AG09319 (cell line): ENCODE data around the gene POLR2E.

ENCODE experiments used
- DNase-seq: peaks from one replicate; pipeline ENCODE4 v3.0.0-alpha.2; 2010; ENCODE audit warnings: low read depth; ENCODE audit errors: extremely low read depth
- TF ChIP-seq, protein P1 (sequence below): IDR thresholded peaks from 2 replicates; pipeline ENCODE4 v1.5.1; 2011; ENCODE audit warnings: low read depth, mild to moderate bottlenecking, inconsistent platforms, low read length, moderate library complexity

Gene POLR2E

DNA sequence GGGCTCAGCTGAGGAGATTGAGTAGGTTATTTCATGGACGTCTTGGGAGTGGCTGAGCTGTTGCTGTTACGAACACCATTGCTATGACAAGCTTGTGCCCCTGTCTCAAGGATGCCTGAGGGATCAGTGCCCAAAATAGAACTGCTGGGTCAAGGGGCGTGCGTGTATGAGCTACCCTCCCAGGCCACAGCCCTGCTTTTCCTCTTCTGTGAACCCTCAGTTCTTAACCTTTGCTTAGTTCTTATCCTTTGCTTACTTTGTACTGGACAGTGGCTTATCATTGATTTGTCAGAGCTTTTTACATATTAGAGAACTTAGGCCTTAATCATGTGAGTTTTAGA is 19.2 kb downstream of the POLR2E start:
- TF ChIP-seq, protein P1, sequence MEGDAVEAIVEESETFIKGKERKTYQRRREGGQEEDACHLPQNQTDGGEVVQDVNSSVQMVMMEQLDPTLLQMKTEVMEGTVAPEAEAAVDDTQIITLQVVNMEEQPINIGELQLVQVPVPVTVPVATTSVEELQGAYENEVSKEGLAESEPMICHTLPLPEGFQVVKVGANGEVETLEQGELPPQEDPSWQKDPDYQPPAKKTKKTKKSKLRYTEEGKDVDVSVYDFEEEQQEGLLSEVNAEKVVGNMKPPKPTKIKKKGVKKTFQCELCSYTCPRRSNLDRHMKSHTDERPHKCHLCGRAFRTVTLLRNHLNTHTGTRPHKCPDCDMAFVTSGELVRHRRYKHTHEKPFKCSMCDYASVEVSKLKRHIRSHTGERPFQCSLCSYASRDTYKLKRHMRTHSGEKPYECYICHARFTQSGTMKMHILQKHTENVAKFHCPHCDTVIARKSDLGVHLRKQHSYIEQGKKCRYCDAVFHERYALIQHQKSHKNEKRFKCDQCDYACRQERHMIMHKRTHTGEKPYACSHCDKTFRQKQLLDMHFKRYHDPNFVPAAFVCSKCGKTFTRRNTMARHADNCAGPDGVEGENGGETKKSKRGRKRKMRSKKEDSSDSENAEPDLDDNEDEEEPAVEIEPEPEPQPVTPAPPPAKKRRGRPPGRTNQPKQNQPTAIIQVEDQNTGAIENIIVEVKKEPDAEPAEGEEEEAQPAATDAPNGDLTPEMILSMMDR = no peak
- DNase-seq = no peak

DNA sequence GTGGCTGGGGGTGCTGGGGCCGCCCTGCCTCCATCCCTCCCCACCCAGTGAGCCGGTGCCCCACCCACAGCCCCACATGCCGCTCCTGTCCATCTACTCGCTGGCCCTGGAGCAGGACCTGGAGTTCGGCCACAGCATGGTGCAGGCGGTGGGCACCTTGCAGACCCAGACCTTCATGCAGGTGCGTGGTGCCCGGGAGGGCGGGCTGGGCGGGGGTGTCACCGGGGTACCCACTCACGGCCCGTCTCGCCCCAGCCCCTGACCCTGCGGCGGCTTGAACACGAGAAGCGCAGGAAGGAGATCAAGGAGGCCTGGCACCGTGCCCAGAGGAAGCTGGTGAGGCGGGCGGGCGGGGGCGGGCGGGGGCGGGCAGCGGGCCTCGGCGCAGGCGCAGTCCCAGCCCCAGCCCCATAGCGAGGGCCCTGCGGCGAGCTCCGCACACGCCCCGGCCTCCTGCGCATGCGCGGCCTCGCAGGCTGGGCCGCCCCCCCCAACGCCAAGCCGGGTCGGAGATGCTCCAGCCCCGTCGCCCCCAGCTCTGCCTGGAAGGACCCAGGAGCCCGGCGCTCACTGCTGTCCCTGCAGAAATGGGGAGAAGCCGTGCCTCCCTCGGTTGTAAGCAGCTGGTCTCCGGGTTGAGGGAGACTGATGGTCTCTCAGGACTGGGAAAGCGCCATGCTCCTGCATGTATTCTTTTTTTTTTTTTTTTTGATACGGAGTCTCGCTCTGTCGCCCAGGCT is 20.5 kb downstream of the POLR2E start:
- DNase-seq = no peak
- TF ChIP-seq, protein P1 = no peak

DNA sequence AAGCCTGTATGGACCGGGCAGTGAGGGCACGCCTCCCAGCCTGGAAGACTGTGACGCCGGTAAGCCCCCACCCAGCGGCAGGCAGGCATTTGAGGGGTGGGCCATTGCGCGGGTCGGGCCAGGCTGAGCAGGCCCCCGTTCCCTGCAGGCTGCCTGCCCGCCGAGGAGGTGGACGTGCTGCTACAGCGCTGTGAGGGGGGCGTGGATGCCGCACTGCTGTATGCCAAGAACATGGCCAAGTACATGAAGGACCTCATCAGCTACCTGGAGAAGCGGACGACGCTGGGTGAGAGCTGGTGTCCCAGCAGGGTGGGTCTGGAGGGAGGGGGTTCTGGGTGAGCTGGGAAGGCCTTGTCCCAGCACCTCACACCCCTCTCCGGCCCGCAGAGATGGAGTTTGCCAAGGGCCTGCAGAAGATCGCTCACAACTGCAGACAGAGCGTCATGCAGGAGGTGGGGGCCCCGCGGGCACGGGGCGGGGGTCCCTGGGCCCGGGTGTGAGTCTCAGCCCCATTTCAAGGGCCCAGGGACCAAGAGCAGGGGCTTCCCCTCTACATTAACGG is 21.1 kb downstream of the POLR2E start:
- DNase-seq = no peak

DNA sequence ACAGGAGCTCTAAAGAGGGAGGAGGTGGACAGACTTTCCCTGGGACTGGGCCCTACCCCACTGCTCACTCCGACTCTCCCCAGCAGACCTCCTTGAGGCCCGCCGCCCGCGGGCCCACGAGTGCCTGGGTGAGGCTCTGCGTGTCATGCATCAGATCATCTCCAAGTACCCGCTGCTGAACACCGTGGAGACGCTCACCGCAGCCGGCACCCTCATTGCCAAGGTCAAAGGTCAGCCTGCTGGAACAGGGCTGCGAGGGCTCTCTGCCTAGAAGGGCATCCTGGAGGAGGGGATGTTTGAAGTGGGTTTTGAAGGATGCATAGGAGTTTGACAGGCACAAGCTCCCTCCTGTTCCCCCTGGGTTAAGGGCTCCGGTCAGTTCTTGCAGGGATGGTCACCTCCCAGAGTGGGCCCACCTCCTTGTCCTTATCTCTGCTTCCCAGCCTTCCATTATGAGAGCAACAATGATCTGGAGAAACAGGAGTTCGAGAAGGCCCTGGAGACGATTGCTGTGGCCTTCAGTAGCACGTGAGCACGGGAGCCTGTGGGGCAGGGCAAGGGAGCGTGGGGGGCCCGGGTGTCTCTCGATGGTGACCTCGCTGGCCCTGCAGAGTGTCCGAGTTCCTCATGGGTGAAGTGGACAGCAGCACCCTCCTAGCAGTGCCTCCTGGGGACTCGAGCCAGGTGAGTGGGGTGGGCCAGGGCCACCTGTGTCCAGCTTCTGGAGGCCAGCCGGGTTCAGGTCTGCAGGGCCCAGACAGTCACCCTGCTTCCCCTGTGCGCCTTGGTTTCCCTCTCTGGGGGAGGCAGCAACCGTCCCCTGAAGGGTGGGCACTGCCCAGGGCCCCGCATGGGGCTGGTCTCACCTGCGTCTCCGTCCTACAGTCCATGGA is 21.9 kb downstream of the POLR2E start:
- no peak for DNase-seq
- TF ChIP-seq, protein P1 = no peak

More for the DNA sequence above, 21.1 kb downstream of the POLR2E start:
- TF ChIP-seq, protein P1 = no peak

DNA sequence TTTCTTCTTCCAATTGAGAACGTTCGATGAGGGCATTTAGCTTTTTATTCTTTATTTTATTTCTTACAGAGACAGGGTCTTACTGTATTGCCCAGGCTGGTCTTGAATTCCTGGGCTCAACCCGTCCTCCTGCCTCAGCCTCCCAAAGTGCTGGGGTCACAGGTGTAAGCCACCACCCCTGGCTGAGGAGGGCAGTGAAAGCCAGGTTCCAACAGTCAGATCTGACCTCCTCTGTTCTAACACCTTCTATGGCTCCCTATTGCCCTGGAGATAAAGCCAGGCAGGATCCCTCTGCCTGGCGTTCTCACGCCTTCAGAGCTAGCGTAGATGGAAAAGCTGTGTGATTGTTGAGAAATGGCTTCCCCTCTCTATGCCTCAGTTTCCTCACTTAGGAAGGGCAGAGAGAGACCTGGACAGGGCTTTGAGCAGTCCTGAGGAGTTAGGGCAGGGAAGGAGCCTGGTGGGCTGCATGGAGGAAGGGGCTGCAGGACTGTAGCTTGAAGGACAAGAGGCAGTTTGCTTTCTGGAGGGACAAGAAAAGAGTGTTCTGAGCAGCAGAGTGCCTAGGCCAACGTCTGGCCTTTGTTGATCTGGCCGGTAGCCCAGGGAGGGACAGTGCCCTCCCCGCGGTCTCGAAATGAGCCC is 22.7 kb downstream of the POLR2E start:
- DNase-seq = no peak
- TF ChIP-seq, protein P1 = no peak

DNA sequence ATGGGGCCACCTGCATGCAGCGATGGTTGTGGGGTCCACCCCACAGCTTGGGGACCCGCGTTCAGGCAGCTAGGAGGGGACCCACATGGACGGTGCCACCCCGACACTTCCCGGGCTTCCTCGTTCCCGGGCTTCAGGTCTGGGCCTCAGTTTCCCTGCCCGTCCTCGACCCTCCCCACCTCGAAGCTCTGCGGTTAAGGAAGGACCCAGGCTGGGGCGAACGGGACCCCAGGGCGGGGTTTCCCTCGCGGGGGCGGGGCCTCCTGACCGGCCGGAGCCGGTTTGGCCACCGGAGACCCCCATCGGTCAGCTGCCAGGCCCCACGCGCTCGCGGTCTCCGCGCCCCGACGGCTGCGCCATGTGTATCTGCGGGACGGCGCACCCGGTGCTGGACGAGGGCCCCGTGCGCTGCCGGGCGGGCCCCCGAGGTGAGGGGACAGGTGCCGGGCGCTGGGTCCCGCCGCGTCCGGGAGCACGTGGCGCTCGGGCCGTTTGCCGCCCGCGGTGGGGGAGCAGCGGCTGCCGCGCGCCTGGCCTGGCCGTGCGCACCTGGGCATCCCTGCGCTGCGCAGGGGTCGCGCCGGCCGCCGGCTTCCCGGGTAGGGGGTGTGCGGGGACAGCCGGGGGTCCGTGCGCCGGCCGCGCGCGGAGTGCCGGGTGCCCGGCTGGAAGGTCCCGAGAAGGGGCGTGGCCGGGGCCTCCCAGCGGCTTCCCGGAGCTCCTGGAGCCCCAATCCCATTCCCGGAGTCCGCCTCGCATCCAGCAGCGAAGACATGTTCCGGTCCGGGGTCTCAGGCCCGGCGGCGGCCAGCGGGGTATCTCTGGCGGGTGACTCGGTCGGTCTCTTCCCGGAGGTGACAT is 24.0 kb downstream of the POLR2E start:
- TF ChIP-seq, protein P1 = no peak
- DNase-seq = no peak
